Kidney (tissue), 14 donors: ENCODE data around the gene BST1. TPM values are rescaled to one million over a fixed set of nuclear protein-coding genes. Genes with fewer than 3 reads are reported as not detected.
A peak's percentile ranks its signal among the peaks of the same experiment; 100 is the strongest.

Experiments used
- DNase-seq, 5 donors: peaks; one replicate each; pipeline ENCODE4 v3.0.0-alpha.2; 2013 to 2020
- FAIRE-seq: peaks from 2 replicates; lab custom pipeline; 2012; peaks lifted over from hg19 to GRCh38; lab: Jason Lieb, UNC
- H3K27ac ChIP-seq, 2 donors: one replicate each; pipeline ENCODE4 v1.7.0; 2013; ENCODE audit warnings: low read depth in 2 of 2, low read length in 2 of 2, inconsistent platforms in 1 of 2
- H3K27me3 ChIP-seq: one replicate; pipeline ENCODE4 v1.7.1; 2013; ENCODE audit warnings: low read length, inconsistent platforms; ENCODE audit not compliant: control insufficient read depth, insufficient read depth
- H3K36me3 ChIP-seq, 3 donors: one replicate each; pipeline versions ENCODE4 v1.7.0 to v1.7.1; 2013; ENCODE audit warnings: low read length in 3 of 3, control low read depth in 1 of 3, inconsistent platforms in 1 of 3; ENCODE audit not compliant: insufficient read depth in 3 of 3, control insufficient read depth in 2 of 3
- H3K4me1 ChIP-seq, 3 donors: one replicate each; pipeline versions ENCODE4 v1.7.0 to v1.7.1; 2013; ENCODE audit warnings: low read length in 3 of 3, inconsistent platforms in 1 of 3, low read depth in 1 of 3; ENCODE audit not compliant: control insufficient read depth in 2 of 3, insufficient read depth in 2 of 3
- H3K4me3 ChIP-seq, 3 donors: one replicate each; pipeline versions ENCODE4 v1.7.0 to v1.8.1; 2013; ENCODE audit warnings: low read length in 3 of 3, control low read depth in 1 of 3, inconsistent platforms in 1 of 3
- H3K9ac ChIP-seq, 3 donors: one replicate each; pipeline versions ENCODE4 v1.7.0 to v1.7.1; 2013; ENCODE audit warnings: low read length in 3 of 3, control low read depth in 1 of 3, inconsistent platforms in 1 of 3
- H3K9me3 ChIP-seq, 3 donors: one replicate each; pipeline versions ENCODE4 v1.7.0 to v1.7.1; 2013; ENCODE audit warnings: low read length in 3 of 3, control low read depth in 1 of 3, inconsistent platforms in 1 of 3; ENCODE audit not compliant: control insufficient read depth in 2 of 3, insufficient read depth in 1 of 3
- intact Hi-C: fragments of 100-400 bp; cut with DNase I; formaldehyde crosslinking; loops from one replicate; pipeline ENCODE4 v1.11.1; 2022
- polyA plus RNA-seq: library from polyadenylated mRNA; stranded (reverse); fragments of 350-450 nt; fragmentation: Illumina TruSeq; extraction: RNeasy Lipid Tissue Mini Kit (QIAGEN cat#74804); gene quantifications from one replicate; pipeline ENCODE4 v1.2.3, GENCODE V29; 2014; ENCODE audit warnings: low read depth, low replicate concordance; ENCODE audit not compliant: insufficient read depth
- total RNA-seq: library from RNA; stranded (reverse); fragmentation: NEBNext Ultra II Directional; extraction: Animal tissue kit (Norgen Biotek cat#: 25700); gene quantifications from one replicate; pipeline ENCODE4 v1.2.1, GENCODE V29; 2021
- TF ChIP-seq, protein P1 (sequence below): IDR thresholded peaks from 3 replicates; pipeline ENCODE4 v1.5.1; 2012; ENCODE audit warnings: mild to moderate bottlenecking, moderate library complexity, borderline replicate concordance; ENCODE audit not compliant: insufficient read depth; ENCODE audit errors: extremely low read depth
- donor health status: control.
- donor health status: control.
- donor health status: control.
- donor health status: control.
- donor health status: control.
- donor health status: DM: yes; HTN: yes; CAD: no.
- donor health status: Normal renal cell carcinoma (clear cell type).

Gene BST1
- total and polyA plus RNA-seq, 2 donors from 2014 or later: 5.3 to 19.0 TPM

DNA sequence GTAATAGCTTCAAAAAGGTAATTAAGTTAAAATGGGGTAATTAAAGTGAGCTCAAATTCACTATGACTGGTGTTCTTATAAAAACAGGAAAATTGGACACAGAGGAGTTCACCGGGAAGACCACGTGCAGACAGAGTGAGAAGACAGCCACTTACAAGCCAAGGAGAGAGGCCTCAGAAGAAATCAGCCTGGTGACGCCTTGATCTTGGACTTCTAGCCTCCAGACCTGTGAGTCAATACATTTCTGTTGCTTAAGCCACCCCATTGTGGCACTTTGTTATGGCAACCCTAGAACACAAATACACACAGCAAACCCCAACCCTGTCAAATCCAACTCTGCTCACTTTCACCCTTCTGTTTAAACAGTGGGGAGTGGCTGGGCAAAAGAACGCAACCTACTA lies 71.2 kb downstream of the BST1 start:
- intact Hi-C loops: no loop called here
- Histone ChIP-seq H3K9me3 (no peaks in the 10 kb centered on the region), H3K27ac (no peak overlapping the region), H3K27me3 (no peaks in the 10 kb centered on the region), H3K4me1 (peaks cover 0 to 3% (median 3%) of the 10 kb centered on the region in 3 donors), H3K9ac (no peak overlapping the region), H3K4me3 (no peak overlapping the region), H3K36me3 (no peaks in the 10 kb centered on the region)
- FAIRE-seq (no peak), DNase-seq (no peak)
- TF ChIP-seq, protein P1, sequence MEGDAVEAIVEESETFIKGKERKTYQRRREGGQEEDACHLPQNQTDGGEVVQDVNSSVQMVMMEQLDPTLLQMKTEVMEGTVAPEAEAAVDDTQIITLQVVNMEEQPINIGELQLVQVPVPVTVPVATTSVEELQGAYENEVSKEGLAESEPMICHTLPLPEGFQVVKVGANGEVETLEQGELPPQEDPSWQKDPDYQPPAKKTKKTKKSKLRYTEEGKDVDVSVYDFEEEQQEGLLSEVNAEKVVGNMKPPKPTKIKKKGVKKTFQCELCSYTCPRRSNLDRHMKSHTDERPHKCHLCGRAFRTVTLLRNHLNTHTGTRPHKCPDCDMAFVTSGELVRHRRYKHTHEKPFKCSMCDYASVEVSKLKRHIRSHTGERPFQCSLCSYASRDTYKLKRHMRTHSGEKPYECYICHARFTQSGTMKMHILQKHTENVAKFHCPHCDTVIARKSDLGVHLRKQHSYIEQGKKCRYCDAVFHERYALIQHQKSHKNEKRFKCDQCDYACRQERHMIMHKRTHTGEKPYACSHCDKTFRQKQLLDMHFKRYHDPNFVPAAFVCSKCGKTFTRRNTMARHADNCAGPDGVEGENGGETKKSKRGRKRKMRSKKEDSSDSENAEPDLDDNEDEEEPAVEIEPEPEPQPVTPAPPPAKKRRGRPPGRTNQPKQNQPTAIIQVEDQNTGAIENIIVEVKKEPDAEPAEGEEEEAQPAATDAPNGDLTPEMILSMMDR: no peak

DNA sequence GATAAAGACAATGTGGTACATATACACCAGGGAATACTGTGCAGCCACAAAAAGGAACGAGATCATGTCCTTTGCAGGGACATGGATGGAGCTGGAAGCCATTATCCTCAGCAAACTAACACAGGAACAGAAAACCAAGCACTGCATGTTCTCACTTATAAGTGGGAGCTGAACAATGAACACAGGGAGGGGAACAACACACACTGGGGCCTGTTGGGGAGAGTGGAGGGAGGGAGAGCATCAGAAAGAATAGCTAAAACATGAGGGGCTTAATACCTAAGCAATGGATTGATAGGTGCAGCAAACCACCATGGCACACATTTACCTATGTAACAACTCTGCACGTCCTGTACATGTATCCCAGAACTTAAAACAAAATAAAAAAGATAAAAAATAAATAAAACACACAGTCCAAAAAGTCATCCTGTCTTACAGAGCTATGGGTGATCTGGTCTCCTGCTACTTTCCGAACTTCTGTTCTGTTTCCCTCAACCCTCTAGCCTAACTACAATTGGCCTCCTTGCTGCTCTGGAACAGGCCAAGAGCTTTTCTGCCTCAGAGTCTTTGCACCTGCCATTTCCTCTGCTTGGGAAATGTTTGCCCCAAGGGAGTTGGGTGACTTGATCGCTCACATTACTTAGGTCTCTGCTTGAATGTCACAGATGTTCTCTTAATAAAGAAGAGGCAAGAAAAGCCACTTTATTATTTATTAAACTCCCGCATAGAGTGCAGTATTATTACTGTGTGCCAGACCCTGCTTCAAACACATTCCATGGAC lies 74.2 kb downstream of the BST1 start:
- intact Hi-C loops: no loop called here
- DNase-seq (no peak), FAIRE-seq (no peak)
- H3K9me3 ChIP-seq: no peaks in the 10 kb centered on the region
- H3K36me3 ChIP-seq: no peaks in the 10 kb centered on the region
- TF ChIP-seq, protein P1: no peak
- no peak overlapping the region for H3K4me3 ChIP-seq
- peaks cover 0 to 3% (median 3%) of the 10 kb centered on the region in 3 donors for H3K4me1 ChIP-seq
- H3K9ac ChIP-seq: no peak overlapping the region
- no peaks in the 10 kb centered on the region for H3K27me3 ChIP-seq
- no peak overlapping the region for H3K27ac ChIP-seq

DNA sequence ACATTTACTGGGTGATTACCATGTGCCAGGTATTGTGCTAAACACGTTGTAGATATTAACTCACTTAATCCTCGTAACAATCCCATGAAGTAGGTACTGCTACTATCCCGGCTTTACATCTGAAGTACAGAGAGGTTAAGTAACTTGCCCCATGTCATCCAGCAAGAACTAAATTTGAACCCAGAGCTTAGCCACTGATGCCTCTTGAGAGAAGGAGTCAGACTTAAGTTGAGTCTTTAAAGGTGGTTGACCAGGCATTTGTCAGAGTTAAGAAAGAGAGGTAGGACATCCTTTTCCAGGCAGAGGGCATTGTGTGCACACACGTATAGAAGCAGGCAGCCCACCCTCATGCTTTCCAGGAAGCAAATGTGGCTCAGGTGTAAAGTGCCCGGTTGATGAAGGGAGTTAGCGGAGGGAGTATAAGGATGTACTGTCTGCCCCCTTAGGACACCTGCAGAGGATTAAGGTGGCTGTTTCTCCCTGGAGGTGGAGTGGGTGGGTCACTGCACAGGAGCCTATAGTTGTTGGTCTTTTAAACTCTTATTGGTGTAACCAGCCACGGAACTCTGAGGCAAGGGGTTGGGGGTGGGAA lies 74.9 kb downstream of the BST1 start:
- peaks cover 0 to 3% (median 3%) of the 10 kb centered on the region in 3 donors for H3K4me1 ChIP-seq
- no peak for DNase-seq
- intact Hi-C loops: no loop called here
- TF ChIP-seq, protein P1: no peak
- no peaks in the 10 kb centered on the region for H3K9me3 ChIP-seq
- peak overlapping the region in 1 of 2 donors; percentile 41 for H3K27ac ChIP-seq
- H3K36me3 ChIP-seq: no peaks in the 10 kb centered on the region
- peak overlapping the region in 1 of 3 donors; percentile 42 for H3K9ac ChIP-seq
- peak overlapping the region in 1 of 3 donors; percentile 66 for H3K4me3 ChIP-seq
- FAIRE-seq: no peak
- H3K27me3 ChIP-seq: no peaks in the 10 kb centered on the region
